Activated CD4-positive, alpha-beta T cell treated with anti-CD3 and anti-CD28 coated beads, Interleukin-2, amount 50 U/mL, for 24 hours (primary cell): ENCODE measurements around the gene DNAJC5G.
"Not testable (repeated sequence)": the region's sequence is repeated elsewhere in the genome, so short reads cannot be mapped to it uniquely, and the experiment has no call there.

ENCODE experiments used
- DNase-seq, 2 donors: peaks; one replicate each; pipeline ENCODE4 v3.0.0-alpha.2; 2020; ENCODE audit warnings: low read depth in 1 of 2, low spot score in 1 of 2

Gene DNAJC5G

DNA sequence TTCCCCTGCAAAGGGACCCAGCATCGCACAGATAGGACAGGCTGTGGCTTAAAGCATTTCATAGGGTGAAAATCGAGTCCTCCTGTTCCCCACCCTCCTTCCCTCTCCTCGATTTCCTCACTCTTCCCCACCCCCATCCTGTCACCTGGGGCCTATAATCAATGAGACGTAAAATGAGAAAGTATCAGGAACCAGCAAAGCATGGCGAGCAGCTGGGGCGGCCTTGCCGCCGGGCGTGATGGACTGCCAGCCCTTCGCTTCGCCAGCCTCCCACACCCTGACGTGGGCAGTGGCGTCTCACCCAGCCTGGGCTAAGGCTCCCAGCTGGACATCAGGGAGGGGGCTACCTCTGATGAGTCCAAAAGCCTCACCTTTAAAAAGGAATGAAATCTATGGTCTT, 23.5 kb upstream of the DNAJC5G start:
- no peak for DNase-seq

DNA sequence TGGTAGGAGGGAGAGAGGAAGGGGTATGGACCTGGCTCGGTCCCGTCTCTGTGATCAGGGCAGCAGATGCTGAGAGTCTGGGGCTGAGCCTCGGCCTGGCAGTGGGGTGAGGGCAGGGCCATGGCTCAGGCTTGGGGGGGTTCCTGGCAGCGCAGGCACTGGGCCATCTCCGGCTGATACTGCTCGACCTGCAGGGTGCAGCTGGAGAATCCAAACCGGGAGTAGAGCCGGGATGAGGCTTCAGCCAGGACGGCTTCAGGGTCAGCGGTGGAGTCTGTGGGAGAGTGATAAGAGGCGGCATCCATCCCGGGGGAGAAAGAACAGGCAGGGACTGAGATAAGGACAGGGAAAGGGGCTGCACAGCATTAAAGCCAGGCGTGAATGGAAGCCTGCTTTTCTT, 20.0 kb upstream of the DNAJC5G start:
- no peak for DNase-seq

DNA sequence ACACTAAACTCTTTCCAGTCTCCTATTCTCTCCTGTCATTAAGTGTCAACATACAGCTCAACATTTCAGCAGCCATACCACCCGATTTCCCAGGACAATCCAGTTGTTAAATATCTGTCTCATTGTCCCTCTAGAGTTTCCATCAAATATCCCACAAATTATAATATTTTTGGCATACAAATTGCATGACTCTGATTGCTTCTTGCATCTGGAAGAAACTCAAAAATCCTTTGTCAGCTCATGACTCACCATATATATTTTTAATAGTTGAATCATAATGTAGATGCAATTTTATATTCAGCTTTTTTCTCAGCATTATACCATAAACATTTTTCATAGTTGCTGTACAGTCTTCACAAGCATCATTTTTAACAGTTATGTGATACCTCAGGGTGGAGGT, 19.6 kb upstream of the DNAJC5G start:
- DNase-seq: no peak

DNA sequence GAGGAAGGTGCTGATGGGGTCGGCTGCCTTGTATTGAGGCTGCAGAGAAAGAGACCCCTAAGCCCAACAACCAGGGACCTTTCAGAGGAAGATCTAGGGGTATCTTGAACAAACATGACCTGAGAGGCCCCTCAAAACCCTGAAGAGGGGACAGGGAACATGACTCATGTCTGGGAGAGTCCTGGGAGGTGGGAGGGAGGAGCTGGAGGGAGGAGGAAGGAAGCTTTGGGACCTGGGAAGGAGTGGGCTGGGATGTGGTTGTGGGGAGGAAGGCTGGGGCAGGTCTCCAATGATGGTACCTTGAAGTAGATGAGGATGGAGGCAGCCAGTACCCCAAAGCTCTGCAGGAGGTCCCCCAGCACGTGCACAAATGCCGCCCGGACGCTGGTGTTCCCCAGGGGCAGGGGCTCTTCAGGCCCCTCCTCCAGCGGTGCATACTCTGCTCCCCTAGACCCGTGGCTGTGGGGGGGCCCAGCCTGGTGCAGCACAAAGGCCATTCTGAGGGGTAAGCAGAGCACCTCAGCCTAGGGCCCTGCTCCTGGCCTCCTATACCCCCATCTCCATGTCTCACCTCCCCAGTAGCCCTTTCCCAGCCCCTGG, 18.3 kb upstream of the DNAJC5G start:
- no peak for DNase-seq

DNA sequence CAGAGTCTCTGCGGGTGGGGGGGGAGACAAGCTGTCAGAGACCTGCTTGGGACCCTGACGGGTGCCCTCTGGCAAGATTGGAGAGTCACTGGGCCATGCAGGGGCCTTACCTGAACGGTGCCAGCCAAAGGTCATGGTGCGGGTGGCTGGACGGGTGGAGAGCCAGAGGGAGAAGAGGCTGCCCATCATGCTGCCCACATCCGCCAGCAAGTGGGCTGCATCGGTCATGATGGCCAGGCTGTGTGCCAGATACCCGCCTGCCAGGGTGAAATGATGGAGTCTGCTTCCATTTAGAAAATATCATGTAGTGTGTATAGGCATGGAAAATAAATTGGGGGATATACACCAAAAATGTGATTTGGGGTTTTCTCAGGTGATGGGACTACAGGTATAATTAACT, 17.2 kb upstream of the DNAJC5G start:
- DNase-seq: no peak

DNA sequence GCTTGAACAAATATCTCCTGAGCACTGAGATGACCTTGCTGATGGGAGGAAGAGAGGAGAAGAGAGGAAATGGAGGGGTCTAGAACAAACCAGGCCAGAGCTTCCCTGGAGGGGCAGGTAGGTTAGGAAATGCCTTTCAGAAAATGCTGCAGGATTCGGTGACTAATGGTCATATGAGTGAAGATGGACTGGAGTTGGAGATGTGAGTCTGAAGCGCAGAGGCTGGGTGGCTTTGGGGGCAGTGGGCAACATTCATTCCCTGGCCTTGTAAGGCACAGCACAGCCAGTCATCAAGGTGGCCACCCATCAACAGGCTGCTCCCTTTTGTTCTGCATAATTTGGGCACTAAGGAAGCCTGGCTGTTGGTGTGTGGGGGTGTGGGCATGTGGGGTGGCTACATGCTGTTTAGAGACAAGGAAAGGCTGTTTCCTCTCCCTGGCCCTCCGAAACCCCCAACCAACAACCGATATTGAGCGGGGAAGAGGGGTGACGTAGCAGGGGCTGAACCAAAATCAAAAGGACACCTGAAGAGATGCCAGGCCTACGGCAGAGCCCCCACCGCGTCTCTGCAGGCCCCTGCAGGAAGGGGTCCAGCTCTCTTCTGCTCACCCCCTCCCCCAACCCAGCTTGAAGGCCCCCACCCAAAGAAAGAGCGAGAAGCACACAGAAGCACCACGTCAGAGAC, 13.8 kb upstream of the DNAJC5G start:
- DNase-seq: no peak

DNA sequence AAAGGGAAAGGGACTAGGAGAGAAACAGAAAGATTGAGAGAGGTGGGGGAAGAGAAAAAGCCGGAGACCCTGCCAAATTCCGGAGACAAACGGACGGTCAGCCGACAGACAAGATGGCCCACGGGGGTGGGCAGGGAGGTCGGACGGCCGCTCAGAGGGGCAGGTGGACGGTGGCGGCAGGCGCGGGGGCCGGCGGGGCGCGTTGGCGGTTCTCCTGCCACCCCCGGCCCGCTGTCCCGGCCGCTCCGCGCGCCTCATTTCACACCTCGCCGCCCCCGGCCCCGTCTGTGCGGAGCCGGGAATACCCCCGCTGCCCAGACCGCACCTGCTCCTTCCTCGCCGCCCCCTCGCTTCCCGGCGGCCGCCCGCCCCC, 13.3 kb upstream of the DNAJC5G start:
- DNase-seq: no peak

DNA sequence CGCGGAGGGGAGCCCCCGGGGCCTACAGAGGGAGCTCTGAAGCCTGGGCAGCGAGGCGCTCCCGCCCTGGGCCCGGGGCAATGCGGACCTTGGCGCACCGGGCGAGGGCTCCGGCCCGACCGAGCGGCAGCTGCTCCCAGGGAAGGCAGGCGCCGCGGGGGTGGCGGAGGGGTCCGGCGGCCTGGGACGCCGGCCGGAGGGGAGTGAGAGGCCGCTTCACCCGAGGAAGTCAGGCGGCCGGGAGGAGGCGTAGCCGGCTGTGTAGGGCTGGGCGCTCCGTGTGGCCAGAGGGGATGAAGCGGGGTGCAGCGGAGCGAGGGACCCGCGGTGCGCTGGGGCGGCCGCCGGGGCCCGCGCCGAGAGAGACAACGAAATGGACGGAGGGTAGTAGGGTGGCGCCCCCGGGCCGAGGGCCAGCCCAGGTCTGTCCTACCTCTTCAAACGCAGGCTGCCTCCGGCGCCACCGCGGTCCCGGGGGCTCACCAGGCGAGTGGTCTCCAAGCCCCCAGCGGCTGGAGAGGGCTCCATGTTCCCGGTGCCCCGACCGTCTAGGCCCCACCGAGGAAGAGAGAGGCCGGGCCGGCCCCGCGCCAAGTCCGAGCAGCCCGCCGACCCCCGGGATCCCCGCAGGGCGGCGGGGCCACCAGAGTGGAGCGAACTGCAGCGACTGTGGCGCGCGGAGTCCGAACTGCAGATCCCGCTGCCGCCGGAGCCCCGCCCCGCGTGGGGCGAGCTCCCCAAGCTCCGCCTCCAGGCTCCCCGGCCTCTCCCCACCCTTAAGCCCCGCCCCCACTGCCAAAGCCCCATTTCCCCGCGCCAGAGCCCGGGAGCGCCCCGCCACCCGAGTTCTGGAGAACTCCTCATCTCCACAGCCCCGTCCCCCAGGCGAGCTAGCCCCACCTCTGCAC, 12.6 kb upstream of the DNAJC5G start, which contains the start of gene SLC30A3:
Gene SLC30A3, minus strand, starts transcription at position 669 of the 908 bp plus-strand sequence. Its CDS starts 141 bp downstream, at position 528.
- DNase-seq: peak; percentile 37 to 58

DNA sequence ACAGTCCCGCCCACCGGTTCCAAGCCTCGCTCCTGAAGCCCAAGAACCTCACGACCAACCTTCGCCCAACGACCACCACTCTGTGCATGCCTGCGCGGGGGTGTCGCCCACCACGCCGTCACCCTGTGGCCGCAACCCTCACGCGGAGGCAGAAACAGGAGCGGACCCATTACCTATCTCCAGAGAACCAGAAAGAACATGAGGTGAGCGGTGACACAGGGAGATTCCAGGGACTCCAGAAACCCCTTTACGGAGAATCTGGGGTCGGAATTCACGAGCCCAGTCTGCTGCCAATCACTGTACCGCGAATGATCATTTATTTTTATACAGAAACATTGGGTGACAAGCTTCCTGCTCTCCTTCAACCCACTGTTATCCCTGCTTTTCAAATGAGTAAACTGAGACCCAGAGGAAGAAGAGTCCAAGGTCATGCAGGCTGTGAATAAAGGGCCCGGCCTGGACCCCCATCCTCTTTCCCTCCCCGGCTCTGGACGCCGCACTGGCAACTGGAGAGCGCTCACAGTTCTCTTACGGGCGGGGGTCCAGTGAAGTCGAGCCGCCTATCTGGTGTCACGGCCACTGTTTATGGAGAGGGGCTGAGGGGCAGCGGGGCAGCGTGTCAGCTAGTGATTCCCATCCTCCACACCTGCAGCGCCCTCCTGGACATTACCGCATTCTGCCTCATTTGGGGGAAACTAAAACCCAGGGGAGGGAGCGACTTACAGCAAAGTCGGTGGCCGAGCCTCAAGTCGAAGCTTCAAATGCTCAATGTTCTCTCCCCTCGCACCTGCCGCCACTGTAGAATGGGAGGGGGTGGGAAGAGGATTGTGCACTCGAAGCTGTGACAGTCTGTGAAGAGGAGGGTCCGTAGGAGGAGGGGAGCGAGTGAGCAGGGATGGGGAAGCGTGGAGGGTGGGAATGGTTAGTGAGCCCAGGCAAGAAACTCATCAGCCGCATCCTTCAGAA, 11.7 kb upstream of the DNAJC5G start:
- no peak for DNase-seq

DNA sequence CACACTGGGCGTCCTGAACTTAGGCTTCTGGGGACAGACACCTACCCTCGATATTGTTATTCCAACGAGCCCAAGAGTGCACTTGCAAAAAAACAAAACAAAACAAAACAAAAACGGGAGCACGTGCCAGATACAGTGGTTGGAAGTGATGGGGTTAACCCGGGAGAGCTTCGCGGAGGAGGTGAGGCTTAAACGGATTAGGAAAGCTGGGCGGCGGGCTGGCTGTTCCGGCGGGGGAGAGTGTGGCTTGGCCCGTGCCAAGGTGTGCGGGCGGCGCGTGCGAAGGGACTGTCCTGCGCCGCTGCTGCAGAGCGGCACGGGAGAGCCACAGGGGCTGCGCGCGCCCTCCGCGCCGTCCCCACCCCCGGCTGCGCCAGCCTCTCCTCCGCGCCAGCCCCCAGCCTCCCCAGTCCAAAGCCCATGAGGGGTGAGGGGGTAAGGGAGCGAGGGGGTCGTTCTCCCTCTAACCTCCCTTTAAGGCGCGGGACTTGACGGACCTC, 10.9 kb upstream of the DNAJC5G start:
- no peak for DNase-seq

DNA sequence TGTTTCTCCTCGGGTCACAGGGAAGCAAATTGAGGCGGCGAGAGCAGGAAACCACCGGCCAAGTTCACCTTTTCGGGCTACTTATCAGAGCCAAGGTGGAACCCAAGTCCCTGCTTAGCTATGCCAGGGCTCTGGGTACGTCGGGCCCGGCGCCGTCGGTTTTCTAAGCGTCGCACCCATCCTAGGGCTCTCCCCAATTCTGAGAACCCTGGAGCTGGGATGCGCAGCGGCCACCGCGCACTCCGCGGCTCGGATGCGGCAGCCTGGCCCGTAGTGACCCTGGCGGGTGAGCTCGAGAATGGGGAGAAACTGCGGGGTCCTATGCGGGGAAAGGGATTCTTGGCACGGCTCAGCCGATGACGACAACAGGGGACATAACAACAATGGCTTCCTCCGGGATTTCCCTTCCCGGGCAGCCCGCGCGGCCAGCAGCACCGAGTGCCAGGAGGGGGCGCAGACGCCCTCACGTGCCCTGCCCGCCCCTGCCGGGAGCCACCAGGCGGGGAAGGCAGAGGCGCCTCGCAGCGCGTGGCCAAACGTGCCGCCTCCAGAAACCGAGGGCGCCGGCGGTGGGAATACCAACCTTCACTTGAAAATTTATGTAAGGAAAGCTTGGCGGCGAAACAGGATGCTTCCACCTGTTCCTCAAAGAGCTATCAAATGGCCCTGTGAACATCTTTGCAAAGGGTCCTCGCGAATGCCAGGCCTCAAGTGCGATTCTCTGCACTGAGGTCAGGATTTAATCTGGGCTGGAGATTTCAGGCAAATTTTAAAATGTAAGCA, 10.3 kb upstream of the DNAJC5G start:
- DNase-seq: peak in 1 of 2 donors; percentile 45

DNA sequence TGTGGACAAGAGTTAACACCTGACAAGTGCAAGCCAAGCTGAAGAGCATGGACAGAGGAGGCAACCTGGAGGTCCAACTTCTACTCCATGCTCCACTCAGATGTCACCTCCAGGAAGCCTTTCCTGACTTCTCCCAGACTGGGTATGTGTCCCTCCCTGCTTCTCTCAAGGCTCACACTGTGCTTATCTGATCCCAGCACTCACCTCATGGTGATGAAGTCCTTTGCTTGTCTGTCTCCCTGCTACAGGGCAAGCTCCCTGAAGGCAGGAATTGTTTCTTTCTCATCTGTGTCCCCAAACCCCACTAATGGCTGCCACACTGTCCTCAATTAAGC, 9.7 kb upstream of the DNAJC5G start:
- no peak for DNase-seq

DNA sequence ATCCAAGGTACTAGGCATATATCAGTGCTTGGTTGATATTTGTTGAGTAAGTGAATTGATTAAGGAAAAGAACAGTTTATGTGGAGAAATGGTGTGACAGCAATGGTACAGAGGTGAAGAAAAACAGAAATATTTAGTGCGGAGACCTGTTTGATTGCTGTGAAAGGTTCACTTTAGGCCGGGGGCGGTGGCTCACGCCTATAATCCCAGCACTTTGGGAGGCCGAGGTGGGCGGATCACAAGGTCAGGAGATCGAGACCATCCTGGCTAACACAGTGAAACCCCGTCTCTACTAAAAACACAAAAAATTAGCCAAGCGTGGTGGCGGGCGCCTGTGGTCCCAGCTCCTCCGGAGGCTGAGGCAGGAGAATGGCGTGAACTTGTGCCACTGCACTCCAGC, 6.9 kb upstream of the DNAJC5G start:
- not testable (repeated sequence) for DNase-seq

DNA sequence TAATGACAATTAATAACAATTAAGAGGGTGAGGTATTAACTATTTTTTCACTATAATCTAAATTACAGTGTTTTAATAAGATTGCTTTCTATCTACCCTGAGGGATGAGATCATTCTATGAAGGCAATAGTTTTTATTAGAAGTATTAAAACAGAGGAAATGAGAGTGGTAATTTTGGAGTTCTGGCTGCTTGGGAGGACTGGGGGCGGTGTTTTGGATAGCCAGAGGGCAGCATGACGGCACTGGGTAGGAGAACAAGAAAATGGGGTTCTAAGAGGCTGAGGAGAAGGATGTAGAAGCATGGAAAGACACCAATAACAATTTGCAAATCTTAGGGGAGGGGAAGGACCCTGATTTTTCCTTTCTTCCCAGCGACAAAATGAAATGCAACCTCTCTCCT, 5.1 kb upstream of the DNAJC5G start:
- DNase-seq: no peak

DNA sequence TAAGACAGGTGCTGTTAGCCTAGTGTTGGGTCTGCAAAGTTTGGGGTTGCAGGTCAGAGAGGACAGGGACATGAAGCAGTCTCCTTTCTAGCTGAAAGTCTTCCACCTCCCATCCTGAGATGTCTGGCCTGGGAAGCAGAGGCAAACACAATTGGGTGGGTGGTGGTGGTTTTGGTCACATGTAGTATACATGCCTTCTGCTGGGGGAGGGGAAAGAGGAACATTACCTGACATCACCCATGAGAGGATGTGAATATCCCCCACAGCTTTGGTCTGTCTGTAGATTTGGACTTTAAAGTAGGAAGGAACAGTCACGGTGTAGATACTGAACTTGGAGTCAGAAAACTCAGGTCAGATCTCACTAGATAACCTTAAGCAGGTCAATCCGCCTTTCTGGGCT, 4.6 kb upstream of the DNAJC5G start:
- DNase-seq: no peak

DNA sequence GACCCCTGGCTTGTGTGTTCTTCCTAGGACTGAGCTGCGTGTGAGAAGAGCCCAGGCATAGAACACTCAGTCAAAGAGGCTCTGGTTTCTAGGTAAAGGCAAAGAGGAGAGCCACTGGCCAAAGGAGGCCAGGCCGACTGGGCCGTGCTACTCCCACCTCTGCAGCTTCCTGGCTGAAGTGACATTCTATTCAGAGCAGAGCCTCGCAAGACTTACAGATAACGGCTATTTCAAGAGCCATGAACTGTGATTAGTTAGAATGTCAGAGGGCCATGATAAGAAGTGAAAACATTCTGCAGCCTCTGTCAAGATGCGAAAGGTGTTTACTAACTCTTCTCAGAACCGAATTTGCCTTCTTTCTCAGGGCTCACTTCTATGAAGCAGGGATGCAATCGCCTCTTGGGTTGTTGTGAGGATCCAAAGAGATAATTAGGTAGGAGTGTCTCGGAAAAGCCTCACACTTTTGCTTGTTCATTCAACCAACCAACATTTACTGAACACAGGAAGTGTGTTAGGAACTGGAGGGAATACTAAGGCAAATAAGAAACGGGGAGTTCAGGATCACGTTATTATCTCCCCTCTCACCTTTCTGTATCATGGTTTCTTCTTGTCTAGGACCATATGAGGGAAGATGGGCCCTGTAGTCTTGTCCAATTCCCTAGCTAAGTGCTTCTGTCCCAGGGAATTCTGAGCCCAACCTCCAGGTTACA, 3.4 kb upstream of the DNAJC5G start:
- DNase-seq: no peak

DNA sequence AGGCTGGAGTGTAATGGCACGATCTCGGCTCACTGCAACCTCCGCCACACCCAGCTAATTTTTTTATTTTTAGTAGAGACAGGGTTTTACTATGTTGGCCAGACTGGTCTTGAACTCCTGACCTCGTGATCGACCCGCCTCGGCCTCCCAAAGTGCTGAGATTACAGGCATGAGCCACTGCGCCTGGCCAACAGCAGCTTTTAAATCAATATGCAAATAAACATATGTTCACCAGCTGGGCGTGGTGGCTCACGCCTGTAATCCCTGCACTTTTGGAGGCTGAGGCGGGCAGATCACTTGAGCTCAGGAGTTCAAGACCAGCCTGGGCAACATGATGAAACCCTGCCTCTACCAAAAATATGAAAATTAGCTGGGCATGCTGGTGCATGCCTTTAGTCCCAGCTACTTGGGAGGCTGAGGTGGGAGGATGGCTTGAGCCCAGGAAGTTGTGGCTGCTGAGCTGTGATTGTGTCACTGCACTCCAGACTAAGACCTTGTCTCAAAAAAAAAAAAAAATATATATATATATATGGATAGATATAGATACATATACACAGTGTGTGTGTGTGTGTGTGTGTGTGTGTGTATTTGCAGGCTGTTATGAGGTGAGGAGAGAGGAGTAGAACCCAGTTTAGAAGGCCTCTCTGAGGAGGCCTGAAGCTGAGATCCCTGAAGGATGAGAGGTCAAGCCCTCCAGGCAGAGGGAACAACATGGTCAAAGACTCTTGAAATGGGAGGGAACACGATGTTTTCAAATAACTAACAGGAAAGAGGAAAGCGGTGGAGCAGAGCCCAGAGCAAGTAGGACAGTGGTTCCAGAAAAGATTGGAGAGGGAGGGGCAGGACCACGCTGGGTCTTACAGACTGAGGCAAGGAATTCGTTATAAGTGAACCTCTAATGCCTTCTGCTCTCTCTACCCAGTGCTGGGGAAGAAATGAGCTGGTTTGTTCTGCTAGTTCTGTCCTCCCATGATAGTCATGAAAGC, 2.4 kb upstream of the DNAJC5G start:
- not testable (repeated sequence) for DNase-seq

DNA sequence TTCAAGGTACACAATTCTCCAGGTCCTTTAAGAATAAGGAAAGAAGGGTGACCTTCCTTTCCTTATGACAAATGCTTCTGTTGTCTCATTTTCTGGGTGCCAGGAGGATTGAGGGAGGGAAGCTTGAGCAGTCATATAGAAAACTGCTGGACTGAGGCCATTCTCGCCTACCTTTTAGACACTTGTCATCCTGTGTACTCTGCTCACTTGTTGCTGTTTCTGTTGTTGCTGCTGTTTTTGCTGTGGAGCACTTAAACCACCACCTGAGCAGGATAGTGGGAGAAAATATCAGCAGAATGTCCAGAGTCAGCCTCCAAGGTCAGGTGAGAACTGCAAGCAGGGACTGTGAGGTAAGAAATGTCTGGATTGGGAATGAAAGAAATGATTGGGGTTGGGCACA, 2.8 kb downstream of the DNAJC5G start:
- no peak for DNase-seq
